B cell (primary cell): ENCODE data around the gene CLIP1.
"Not testable (repeated sequence)": the region's sequence is repeated elsewhere in the genome, so short reads cannot be mapped to it uniquely, and the experiment has no call there.

Experiments
- EZH2 ChIP-seq: IDR thresholded peaks from 2 replicates; pipeline ENCODE4 v1.6.1; 2012; ENCODE audit warnings: borderline replicate concordance, low read depth, mild to moderate bottlenecking, moderate library complexity, low read length; ENCODE audit not compliant: insufficient read depth, poor library complexity, severe bottlenecking
- TF ChIP-seq, protein P1 (sequence below): fragments of 200-600 bp; IDR thresholded peaks from one replicate; pipeline ENCODE4 v1.8.0; 2022; ENCODE audit warnings: antibody characterized with exemption, mild to moderate bottlenecking

DNA sequence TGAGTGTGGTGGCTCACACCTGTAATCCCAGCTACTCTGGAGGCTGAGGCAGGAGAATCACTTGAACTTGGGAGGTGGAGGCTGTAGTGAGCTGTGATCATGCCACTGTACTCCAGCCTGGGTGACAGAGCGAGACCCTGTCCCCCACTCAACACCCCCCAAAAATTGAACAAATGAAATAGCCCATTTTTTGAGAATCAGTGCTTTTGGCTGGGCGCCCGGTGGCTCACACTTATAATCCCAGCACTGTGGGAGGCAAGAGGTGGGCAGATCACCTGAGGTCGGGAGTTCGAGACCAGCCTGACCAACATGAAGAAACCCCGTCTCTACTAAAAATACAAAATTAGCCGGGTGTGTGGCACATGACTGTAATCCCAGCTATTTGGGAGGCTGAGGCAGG lies 48.1 kb upstream of the CLIP1 start:
- TF ChIP-seq, protein P1, sequence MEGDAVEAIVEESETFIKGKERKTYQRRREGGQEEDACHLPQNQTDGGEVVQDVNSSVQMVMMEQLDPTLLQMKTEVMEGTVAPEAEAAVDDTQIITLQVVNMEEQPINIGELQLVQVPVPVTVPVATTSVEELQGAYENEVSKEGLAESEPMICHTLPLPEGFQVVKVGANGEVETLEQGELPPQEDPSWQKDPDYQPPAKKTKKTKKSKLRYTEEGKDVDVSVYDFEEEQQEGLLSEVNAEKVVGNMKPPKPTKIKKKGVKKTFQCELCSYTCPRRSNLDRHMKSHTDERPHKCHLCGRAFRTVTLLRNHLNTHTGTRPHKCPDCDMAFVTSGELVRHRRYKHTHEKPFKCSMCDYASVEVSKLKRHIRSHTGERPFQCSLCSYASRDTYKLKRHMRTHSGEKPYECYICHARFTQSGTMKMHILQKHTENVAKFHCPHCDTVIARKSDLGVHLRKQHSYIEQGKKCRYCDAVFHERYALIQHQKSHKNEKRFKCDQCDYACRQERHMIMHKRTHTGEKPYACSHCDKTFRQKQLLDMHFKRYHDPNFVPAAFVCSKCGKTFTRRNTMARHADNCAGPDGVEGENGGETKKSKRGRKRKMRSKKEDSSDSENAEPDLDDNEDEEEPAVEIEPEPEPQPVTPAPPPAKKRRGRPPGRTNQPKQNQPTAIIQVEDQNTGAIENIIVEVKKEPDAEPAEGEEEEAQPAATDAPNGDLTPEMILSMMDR = not testable (repeated sequence)
- TF ChIP-seq EZH2 = not testable (repeated sequence)
